ENCODE measurements around the gene DYNLT1.
A peak's percentile ranks its signal among the peaks of the same experiment; 100 is the strongest.

DNA sequence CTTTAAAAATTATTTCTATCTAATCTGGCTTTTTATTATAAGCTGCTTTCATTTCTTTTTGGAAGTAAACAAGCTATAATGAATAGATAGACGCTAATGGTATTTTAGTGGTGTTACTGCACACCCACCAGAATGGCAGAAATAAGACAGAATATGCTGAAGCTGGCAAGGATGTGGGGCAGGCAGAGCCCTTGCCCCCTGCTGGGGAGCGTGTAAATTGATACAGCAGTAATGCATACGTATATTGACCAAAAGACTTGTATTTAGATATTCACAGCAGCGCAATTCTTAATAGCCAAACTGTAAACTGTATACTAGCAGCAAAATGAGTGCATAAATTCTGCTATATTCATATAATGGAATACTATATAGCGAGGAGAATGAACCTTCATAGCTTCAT lies 49.3 kb downstream of the DYNLT1 start:
- TF ChIP-seq, protein P1, sequence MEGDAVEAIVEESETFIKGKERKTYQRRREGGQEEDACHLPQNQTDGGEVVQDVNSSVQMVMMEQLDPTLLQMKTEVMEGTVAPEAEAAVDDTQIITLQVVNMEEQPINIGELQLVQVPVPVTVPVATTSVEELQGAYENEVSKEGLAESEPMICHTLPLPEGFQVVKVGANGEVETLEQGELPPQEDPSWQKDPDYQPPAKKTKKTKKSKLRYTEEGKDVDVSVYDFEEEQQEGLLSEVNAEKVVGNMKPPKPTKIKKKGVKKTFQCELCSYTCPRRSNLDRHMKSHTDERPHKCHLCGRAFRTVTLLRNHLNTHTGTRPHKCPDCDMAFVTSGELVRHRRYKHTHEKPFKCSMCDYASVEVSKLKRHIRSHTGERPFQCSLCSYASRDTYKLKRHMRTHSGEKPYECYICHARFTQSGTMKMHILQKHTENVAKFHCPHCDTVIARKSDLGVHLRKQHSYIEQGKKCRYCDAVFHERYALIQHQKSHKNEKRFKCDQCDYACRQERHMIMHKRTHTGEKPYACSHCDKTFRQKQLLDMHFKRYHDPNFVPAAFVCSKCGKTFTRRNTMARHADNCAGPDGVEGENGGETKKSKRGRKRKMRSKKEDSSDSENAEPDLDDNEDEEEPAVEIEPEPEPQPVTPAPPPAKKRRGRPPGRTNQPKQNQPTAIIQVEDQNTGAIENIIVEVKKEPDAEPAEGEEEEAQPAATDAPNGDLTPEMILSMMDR (conservative IDR thresholded peaks at IDR 0.05; ENCODE audit: low read depth, low read length), result peak; percentile 52
- no peak for TF ChIP-seq EZH2phosphoT487 (IDR thresholded peaks at IDR 0.05; ENCODE audit: borderline replicate concordance, low read length)
- TF ChIP-seq EZH2 (IDR thresholded peaks at IDR 0.05; ENCODE audit: low read length, unreplicated experiment), result no peak

Data from PC-3 (cell line).